Inflammatory macrophage treated with lipopolysaccharide for 1 hour (primary cell): ENCODE results near the gene IQCE.
"Not testable (repeated sequence)": the region's sequence is repeated elsewhere in the genome, so short reads cannot be mapped to it uniquely, and the experiment has no call there.

ENCODE experiments used
- DNase-seq, 2 donors: peaks; one replicate each; pipeline ENCODE4 v3.0.0-alpha.2; 2020 to 2022

IQCE gene

DNA sequence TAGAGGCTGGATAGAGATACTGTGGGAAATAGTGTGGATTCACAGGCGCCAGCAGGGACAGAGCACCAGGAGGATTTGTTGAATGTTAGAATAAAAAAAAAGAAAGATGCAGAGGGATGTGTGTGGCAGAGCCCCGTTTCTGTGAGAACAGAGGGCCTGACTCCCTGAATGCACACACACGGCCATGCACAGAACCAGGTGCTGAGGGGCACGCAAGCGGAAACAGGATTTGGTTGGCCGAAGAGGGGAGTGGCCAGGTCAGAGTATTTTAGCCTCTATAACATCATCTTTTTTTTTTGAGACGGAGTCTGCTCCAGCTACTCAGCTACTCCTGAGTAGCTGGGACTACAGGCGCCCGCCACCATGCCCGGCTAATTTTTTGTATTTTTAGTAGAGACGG, 21.9 kb downstream of the IQCE start:
- DNase-seq = no peak

- DNase-seq = no peak
Observed at GRCh38 chr7:2582006-2582735, 23.4 kb downstream of the IQCE start.

GRCh38 chr7:2583798-2584580, 25.2 kb downstream of the IQCE start:
- DNase-seq = no peak

DNA sequence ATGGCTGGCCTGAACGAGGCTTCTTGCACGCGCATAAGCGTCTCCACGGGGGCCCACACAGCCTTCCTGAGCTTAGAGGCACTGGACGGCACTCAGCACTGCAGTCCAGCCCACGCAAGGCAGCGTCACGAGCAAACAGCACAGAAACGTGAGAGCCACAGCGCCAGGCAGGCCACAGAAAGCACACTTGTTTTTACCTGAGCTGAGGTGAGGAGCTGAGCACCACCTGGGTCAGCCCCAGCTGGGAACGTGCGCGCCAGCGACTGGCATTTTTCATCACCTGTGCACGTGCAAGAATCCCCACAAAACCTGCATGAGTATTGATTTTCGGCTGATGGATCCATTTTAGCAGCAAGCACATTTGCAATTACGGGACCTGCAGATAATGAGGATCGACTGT, 26.7 kb downstream of the IQCE start:
- no peak for DNase-seq

- DNase-seq = no peak
Observed at GRCh38 chr7:2586326-2587020, 27.7 kb downstream of the IQCE start.

DNA sequence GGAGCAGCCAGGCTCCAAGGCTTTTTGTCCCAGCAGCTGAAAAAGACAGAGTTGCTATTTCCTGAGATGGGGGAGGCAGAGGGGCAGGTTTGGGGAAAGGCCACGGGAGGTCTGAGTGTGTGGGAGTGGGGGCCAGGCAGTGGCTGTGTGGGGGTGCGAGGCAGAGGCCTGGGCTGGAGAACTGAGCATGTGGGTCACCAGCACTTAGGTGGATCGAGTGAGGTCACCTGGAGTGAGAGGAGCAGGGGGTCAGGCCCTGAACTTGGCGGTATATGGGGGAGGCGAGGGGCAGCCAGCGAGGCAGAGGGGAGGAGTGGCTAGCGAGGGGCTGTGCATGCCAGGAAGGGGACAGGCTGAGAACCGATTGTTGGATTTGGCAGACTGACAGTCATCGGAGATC, 28.4 kb downstream of the IQCE start:
- no peak for DNase-seq

DNA sequence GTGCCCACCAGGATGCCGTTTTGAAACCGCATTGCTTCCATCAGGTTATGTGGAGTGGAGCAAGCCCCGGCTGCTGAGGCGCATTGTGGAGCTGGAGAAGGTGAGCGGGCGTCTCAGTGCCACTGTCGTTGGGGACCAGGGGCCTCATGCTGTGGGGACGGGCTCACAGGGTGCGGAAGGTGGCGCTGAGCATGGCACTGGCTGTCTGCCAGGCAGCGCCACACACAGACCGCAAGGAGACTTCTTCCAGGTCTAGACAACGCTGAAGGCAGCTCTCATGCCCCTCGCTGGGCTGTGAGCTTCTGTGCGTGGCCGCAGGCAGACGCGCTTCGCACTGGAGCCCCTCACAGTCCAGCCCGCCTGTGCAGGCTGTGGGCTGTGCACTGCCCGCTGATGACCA, 29.0 kb downstream of the IQCE start:
- no peak for DNase-seq

- no peak for DNase-seq
Observed at GRCh38 chr7:2589341-2589740, 30.6 kb downstream of the IQCE start.

- DNase-seq = not testable (repeated sequence)
Observed at GRCh38 chr7:2589941-2590340, 31.2 kb downstream of the IQCE start.

GRCh38 chr7:2592375-2592865, 33.6 kb downstream of the IQCE start:
- DNase-seq = no peak

GRCh38 chr7:2593036-2593727, 34.4 kb downstream of the IQCE start:
- no peak for DNase-seq

GRCh38 chr7:2594599-2594998, 35.8 kb downstream of the IQCE start:
- no peak for DNase-seq

DNA sequence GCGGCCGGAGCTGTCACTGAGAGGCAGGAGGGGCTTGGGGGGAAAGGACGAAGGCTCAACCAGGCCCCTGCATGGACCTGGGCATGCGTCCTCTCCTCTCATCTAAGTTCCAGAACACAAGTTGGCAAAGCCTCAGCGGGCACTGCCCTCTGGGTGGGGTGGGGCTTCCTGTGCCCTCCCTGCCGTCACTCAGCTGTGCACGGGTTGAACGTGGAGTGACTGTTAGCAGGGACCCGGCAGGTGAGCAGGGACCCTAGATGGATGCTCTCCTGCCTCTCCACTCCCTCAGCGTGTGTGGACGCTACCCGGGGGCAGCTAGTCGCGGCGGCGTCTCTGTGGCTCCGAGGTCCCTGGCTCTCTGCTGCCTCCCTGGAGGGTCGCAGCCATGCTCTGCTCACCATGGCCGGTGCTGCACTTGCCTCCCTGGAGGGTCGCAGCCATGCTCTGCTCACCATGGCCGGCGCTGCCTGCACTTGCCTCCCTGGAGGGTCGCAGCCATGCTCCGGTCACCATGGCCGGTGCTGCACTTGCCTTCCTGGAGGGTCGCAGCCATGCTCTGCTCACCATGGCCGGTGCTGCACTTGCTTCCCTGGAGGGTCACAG, 36.6 kb downstream of the IQCE start:
- DNase-seq = no peak

DNA sequence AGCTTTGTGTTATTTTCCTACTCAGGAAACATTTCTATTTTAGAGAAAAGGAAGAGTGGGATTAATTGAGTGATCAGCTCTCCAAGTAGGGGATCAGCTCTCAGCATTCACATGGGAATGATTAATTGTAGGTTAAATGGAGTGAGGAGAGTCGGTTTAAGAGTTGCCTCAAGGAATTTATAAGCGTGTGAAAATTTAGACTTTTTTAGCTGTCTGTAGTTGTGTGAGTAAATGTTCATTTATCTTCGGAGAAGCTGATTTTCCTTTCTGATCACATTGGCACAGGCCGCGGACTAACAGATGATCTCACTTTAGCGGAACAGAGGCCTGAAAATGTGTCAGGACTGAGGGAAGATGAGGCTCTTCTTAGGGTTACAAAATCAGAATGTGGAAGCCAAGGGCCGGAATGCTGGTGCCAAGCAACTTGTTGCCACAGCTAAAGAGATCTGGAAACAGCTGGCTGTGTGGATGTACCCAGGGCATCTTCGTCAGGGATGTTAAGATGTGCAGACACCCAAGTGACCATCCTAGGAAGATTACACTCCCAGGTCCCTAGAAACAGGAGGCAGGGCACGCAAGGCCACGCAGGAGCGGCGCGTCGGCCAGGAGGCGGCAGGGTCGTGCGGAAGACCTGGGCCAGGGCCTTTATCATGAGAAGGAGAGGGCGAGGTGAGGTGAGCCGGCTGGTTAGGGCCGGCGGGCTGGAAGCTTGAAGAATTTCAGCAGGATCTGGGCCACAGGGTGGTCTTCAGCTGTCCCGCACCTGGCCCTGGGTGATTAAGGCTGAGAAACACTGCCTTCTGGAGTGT, 37.9 kb downstream of the IQCE start:
- DNase-seq = no peak

DNA sequence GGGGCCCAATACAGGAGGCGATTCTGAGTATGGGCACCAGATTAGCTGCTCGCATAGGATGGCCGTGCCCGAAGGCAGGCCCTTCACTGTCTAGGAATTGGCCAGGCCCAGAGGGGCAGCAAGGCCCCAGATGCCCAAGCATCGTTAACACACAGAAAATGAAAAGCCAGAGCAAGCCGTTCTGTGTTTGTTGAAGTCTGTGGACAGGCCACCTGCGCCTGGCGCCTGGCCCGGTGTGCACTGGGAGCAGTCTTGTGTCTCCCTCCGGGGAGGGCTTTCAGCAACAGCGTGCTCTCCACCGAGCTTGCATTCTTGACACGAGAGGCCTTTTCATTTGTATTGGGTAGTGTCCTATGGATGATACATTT, 38.5 kb downstream of the IQCE start:
- no peak for DNase-seq

GRCh38 chr7:2598154-2598823, 39.5 kb downstream of the IQCE start:
- DNase-seq = no peak

DNA sequence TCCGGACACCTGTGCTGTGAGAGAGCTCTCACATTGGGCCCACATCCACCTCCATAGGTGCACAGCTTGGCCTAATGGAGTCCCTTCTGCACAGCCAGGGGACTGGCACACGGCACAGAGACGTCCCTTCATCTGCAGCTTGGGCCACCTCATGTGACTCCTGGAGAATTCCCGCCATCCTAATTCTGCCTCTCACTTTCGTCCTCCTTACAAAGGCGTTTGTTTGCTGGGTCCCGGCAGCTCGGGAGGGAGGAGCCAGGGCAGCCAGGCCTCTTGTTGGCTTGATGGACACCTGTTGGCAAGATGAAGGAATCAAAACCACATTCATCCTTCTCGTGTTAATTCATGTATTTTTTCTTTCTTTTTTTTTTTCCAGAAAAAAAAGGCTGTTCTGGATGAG, 42.3 kb downstream of the IQCE start:
- DNase-seq = no peak

DNA sequence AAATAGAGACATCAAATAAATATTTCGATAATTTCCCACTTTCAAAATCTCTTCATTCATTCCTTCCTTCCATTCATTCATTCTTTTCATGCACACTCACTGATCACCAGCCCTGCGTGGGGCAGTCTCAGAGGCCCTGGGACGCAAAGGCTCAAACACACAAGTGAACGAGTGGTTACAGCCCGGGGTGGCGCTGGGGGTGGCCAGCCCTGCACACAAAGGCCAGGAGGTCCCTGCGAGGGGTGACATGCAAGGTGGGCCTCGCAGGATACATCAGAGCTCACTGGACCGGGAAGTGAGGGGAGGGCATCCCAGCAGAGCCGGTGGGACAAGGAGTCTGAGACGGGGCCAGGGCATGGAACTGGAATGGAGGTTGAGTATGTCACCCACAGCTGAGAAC, 43.1 kb downstream of the IQCE start:
- no peak for DNase-seq

GRCh38 chr7:2602406-2603043, 43.7 kb downstream of the IQCE start:
- DNase-seq = no peak

- DNase-seq = no peak
Observed at GRCh38 chr7:2603044-2603965, 44.5 kb downstream of the IQCE start.
